Omental fat pad (tissue), 4 donors: ENCODE data around the gene STAT6. TPM values are rescaled to one million over a fixed set of nuclear protein-coding genes. Genes with fewer than 3 reads are reported as not detected.

Source experiments
- ATAC-seq: fragments of 150-250 bp; one replicate; pipeline ENCODE4 v1.9.1; 2016; ENCODE audit warnings: mild to moderate bottlenecking, moderate library complexity; ENCODE audit not compliant: low FRiP score
- DNase-seq: peaks from one replicate; pipeline ENCODE4 v3.0.0-alpha.2; 2019; ENCODE audit warnings: low spot score
- total RNA-seq, 4 donors: library from RNA; depleted of rRNA; stranded (reverse); fragments of >200 nt; gene quantifications; one replicate each; pipeline ENCODE4 v1.1.0, GENCODE V29; 2016
- TF ChIP-seq, protein P1 (sequence below), 3 donors: fragments of 450-650 bp; IDR thresholded peaks; one replicate each; pipeline ENCODE4 v1.5.1; 2016 to 2017; ENCODE audit warnings: antibody characterized with exemption in 3 of 3, mild to moderate bottlenecking in 3 of 3, moderate library complexity in 2 of 3

STAT6 gene
- total RNA-seq, 4 donors from 2014 or later = 112 to 234 (median 124) TPM

DNA sequence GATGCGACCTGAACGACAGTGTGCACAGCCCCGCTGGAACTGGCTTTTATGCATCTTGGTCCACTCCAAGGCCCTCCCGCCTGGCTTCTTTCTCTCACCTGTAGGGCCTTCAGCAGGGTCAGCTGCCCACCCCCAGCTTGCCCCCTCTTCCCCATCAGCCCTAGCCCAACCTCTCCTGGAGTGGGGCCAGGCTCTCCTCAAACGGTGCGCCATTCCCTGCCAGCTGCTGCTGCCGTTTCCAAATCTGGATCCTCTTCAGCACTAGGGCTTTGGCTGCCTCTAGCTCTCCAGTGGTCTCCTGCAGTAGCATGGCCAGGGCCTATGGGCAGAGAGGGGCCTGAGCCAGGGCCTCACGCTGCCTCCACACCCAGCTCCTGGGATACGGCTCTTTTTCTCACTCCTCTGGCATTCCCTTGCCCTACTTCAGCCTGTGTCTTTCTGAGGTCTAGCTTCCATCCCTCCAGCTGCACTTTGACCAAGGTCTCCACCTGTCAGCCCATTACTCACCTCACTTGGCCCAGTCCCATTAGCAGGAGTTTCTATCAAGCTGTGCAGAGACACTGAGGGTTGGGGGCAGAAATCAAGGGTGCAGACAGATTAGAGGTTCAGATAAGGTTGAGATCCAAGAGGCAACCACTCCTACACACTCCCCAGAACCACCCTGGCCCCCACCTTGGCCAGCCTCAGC, 5.0 kb downstream of the STAT6 start:
- TF ChIP-seq, protein P1, sequence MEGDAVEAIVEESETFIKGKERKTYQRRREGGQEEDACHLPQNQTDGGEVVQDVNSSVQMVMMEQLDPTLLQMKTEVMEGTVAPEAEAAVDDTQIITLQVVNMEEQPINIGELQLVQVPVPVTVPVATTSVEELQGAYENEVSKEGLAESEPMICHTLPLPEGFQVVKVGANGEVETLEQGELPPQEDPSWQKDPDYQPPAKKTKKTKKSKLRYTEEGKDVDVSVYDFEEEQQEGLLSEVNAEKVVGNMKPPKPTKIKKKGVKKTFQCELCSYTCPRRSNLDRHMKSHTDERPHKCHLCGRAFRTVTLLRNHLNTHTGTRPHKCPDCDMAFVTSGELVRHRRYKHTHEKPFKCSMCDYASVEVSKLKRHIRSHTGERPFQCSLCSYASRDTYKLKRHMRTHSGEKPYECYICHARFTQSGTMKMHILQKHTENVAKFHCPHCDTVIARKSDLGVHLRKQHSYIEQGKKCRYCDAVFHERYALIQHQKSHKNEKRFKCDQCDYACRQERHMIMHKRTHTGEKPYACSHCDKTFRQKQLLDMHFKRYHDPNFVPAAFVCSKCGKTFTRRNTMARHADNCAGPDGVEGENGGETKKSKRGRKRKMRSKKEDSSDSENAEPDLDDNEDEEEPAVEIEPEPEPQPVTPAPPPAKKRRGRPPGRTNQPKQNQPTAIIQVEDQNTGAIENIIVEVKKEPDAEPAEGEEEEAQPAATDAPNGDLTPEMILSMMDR (IDR thresholded peaks at IDR 0.05) = no peak
- ATAC-seq = no peak
- DNase-seq = no peak

DNA sequence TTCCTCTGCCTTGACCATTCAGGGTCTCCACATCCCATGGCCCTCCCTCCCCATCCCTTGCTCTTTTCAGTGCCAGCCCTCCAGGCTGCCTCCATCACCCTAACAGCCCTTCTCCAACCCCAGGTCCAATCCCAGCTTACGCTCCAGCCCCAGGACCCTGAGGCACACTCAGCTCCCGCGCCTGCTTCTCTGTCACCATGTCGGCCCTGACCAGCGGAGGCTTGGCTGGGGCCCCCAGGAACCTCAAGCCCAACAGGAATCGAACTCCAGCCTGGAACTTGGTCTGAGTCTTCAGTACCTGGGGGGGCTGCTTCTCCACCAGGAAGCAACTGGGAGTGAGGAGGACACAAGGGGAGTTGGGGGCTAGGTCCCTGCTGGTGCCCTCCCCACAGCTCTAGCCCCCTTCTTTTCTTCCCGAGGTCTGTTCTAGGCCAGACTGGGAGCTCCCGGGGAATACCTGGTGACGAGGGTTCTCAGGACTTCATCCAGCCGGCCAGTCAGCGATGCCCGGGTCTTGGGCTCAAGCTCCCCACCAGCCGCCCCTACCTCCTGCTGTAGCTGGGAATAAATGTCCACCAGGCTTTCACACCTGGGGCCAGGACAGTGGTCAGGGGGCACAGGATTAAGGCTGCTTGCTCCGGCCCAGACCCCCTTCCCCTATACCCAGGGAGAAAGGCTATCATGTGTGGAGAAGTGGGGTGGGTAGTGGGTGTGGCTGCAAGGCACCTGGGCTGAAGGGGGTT, 6.0 kb downstream of the STAT6 start:
- no peak for ATAC-seq
- no peak for DNase-seq
- TF ChIP-seq, protein P1 (IDR thresholded peaks at IDR 0.05) = no peak

DNA sequence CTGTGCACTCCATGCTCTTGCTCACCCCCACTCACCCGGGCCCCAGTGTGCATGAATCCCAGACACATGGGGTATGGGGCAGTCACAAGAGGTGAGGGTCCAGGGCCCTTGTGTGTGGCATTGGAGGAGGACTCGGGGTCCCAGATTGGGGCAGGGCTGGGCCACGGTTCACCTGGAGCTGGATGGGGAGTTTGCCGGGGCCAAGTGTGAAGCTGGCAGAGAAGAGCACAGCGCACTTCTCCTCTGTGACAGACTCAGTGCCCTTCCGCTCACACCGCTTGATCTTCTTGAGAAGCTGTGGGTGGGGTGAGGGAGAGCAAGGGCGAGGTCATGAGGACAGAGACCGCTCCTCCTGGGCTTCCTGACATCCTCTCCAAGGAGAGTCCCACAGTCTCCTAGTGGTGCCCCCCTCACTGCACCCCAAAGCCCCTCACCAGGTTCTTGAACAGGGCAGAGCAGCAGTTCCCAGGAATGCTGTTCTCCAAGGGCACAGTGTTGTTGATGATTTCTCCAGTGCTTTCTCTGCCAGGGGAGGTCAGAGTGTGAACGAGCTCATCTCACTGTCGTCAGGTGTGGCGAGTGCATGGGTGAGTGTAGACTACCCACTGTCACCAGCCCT, 6.8 kb downstream of the STAT6 start:
- no peak for ATAC-seq
- no peak for DNase-seq

DNA sequence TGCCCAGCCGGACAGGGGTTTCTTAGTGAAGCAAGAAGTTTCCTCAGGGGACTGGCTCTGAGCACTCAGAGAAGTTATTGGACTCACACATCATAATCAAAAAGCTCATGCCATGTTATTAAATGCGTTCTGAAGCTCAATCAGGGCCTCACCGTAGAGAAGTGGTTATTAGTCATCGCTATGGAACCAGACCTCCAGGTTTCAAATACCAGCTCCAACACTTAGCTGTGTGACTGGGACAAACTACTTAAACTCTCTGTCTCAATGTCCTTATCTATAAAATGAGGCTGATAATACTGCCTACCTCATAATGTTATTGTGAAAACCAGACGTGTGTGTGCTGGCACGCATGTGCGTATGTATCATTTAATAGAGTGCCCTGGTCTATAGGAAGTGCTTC, 7.3 kb downstream of the STAT6 start:
- DNase-seq = no peak
- ATAC-seq = no peak
- TF ChIP-seq, protein P1 (IDR thresholded peaks at IDR 0.05) = no peak

More for the DNA sequence above, 6.8 kb downstream of the STAT6 start:
- TF ChIP-seq, protein P1 (IDR thresholded peaks at IDR 0.05) = no peak

DNA sequence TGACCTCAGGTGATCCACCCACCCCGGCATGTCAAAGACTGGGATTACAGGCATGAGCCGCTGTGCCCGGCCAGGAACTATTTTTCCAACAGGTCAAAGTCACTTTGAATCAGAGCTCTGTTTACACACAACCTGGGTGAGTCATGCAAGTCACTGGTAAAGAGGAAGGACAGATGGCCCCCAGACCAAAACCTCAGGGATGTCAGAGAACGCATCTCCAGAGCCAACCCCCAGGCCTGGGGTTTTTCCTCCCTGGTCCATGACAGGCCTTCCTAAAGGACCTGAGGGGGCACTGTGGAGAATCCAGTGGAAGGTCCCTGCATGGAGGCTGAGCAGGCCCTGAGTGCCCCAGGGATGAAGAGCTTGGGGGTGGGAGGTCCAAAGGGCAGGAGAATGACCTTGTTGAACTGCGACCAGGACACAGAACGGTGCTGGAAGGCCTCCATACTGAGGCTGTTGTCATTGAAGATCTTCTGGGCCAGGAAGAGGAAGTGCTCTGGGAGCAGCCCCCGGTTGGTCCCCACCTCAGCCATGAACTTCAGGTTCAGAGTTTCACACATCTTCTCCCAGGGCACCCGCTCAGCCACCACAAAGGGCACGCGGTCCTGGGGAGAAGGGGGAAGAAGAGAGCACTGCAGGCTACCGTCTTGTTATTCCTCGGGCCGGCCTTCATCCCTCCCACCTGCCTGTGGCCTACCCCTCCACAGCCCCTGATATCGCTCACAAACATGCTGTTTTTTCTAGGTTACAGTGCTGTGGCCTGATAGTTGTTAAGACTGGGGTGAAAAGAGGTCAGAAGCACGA, 9.1 kb downstream of the STAT6 start:
- DNase-seq = no peak

DNA sequence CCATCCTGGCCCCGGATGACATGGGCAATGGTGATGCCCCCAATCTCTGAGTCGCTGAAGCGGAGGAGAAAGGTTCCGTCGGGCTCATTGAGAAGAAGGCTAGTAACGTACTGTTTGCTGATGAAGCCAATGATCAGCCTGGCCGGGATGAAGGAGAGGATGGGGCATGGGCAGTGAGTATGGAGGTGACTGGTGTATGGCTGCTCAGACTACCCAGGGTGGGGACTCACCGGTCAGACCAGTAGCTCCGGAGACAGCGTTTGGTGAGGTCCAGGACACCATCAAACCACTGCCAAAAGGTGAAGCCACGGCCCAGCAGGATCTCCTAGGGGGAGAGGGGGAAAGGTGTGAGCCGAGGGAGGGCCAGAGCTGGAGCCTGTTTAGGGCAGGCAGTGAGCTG, 11.4 kb downstream of the STAT6 start:
- no peak for DNase-seq
- no peak for ATAC-seq
- TF ChIP-seq, protein P1 (IDR thresholded peaks at IDR 0.05) = no peak

More for the DNA sequence above, 9.1 kb downstream of the STAT6 start:
- ATAC-seq = no peak
- TF ChIP-seq, protein P1 (IDR thresholded peaks at IDR 0.05) = no peak
